ENCODE results near the gene UGT1A5. TPM values are rescaled to one million over a fixed set of nuclear protein-coding genes. Genes with fewer than 3 reads are reported as not detected.

Gene UGT1A5
- total and polyA plus RNA-seq, 2 of the 13 experiments (the other 11 are each of a cell fraction or from before 2014, with no cell fraction given), result not detected

GRCh38 chr2:233702238-233702637, 10.5 kb upstream of the UGT1A5 start:
- no peak overlapping the region for H2AFZ ChIP-seq (ENCODE audit: low read length)
- no peaks in the 10 kb centered on the region for H3K36me3 ChIP-seq (replicated peaks in 1 of 2; ENCODE audit: control insufficient read depth in 1 of 2, insufficient read depth in 2 of 2, low read length in 2 of 2)
- H3K27me3 ChIP-seq (ENCODE audit: control insufficient read depth in 1 of 2, insufficient read depth in 2 of 2, low read length in 2 of 2), result no peaks in the 10 kb centered on the region
- 65% methylated on average over 3 of the region's 3 CpGs for WGBS (ENCODE audit: low lambda C conversion rate)
- no TSS peak for BruUV-seq (replicated peaks)
- CTCF ChIA-PET (ENCODE audit: low intra/inter-chr PET ratio, low total read pairs), result no interaction called here
- in situ Hi-C loops (cut with HindIII; ENCODE audit: extremely low pct_ligation_motif_present, low pct_unique_long_range_greater_than_20kb), result no loop called here
- no peak overlapping the region for H3K4me2 ChIP-seq (ENCODE audit: low read depth, low read length)
- H3K9ac ChIP-seq (ENCODE audit: insufficient read depth, low read depth, low read length), result no peak overlapping the region
- no peaks in the 10 kb centered on the region for H3K9me3 ChIP-seq (ENCODE audit: low read length)
- H3K4me1 ChIP-seq (ENCODE audit: insufficient read depth, low read length), result no peaks in the 10 kb centered on the region
- TF ChIP-seq ARID2 (CRISPR knock-in tag; IDR thresholded peaks at IDR 0.05; ENCODE audit: borderline replicate concordance), result no peak
- TF ChIP-seq NFIB (CRISPR knock-in tag; IDR thresholded peaks at IDR 0.05; ENCODE audit: borderline replicate concordance), result no peak
- no peak for TF ChIP-seq CERS6 (CRISPR knock-in tag; IDR thresholded peaks at IDR 0.05)
- TF ChIP-seq HNRNPUL1 (IDR thresholded peaks at IDR 0.05; ENCODE audit: low read depth, low read length), result no peak
- no peak for TF ChIP-seq FOSL2 (CRISPR knock-in tag; IDR thresholded peaks at IDR 0.05)
- TF ChIP-seq NCOR1 (IDR thresholded peaks at IDR 0.05; ENCODE audit: borderline replicate concordance, low read length), result no peak
- no peak for TF ChIP-seq ZBTB49 (CRISPR knock-in tag; IDR thresholded peaks at IDR 0.05; ENCODE audit: borderline replicate concordance)
- no peak for TF ChIP-seq FOXC1 (CRISPR knock-in tag; IDR thresholded peaks at IDR 0.05; ENCODE audit: borderline replicate concordance)
- FAIRE-seq, result no peak
- no peaks in the 10 kb centered on the region for H3K79me2 ChIP-seq (ENCODE audit: insufficient read depth, low read length)
- DNase-seq (ENCODE audit: low spot score), result no peak
- H3K27ac ChIP-seq (ENCODE audit: extremely low read length, insufficient read depth, low read length), result no peak overlapping the region
- H4K20me1 ChIP-seq (ENCODE audit: insufficient read depth, low read length), result no peaks in the 10 kb centered on the region
- intact Hi-C loops (cut with micrococcal nuclease; ENCODE audit: unreplicated experiment), result no loop called here
- POLR2A ChIA-PET, result no interaction called here
- H3K4me3 ChIP-seq (replicated peaks in 1 of 3; ENCODE audit: insufficient read depth in 1 of 3, low read depth in 2 of 3, low read length in 3 of 3), result no peak overlapping the region
- ATAC-seq, result no peak

All from HepG2 (cell line).